ENCODE measurements around the gene LRRTM2. TPM values are rescaled to one million over a fixed set of nuclear protein-coding genes. Genes with fewer than 3 reads are reported as not detected.

Gene LRRTM2
- total and polyA plus RNA-seq, 9 donors, result 0.07 to 0.92 (median 0.23) TPM

- Histone ChIP-seq H3K27me3 (no peaks in the 10 kb centered on the region), H3K36me3 (no peaks in the 10 kb centered on the region), H3K4me1 (ENCODE audit: insufficient read depth) (no peaks in the 10 kb centered on the region), H3K9me3 (no peaks in the 10 kb centered on the region), H3K27ac (no peak overlapping the region), H3K4me3 (no peak overlapping the region)
- WGBS, 3 donors, result 90 to 95% (median 94%) methylated on average over 3 of the region's 3 CpGs
- TF ChIP-seq POLR2A (IDR thresholded peaks at IDR 0.05) (no peak), CTCF (IDR thresholded peaks at IDR 0.05) (no peak), EP300 (IDR thresholded peaks at IDR 0.05) (no peak)
- no peak for DNase-seq
- intact Hi-C loops (cut with DNase I), result no loop called here
Measured at GRCh38 chr5:138914338-138914737, 39.2 kb upstream of the LRRTM2 start.

GRCh38 chr5:138913773-138914172, 38.6 kb upstream of the LRRTM2 start:
- H3K9me3 ChIP-seq, result no peaks in the 10 kb centered on the region
- intact Hi-C loops (cut with DNase I), result no loop called here
- H3K27ac ChIP-seq, result no peak overlapping the region
- no peak overlapping the region for H3K4me3 ChIP-seq
- no peaks in the 10 kb centered on the region for H3K27me3 ChIP-seq
- no peak for DNase-seq
- no peak for TF ChIP-seq CTCF (IDR thresholded peaks at IDR 0.05)
- TF ChIP-seq EP300 (IDR thresholded peaks at IDR 0.05), result no peak
- TF ChIP-seq POLR2A (IDR thresholded peaks at IDR 0.05), result no peak
- H3K4me1 ChIP-seq (ENCODE audit: insufficient read depth), result no peaks in the 10 kb centered on the region
- H3K36me3 ChIP-seq, result no peaks in the 10 kb centered on the region
- WGBS, 3 donors, result 89 to 97% (median 94%) methylated on average over 3 of the region's 3 CpGs

GRCh38 chr5:138912093-138912492, 37.0 kb upstream of the LRRTM2 start:
- WGBS, 3 donors, result 78 to 81% (median 79%) methylated on average over 4 of the region's 4 CpGs
- intact Hi-C loops (cut with DNase I), result no loop called here
- TF ChIP-seq CTCF (IDR thresholded peaks at IDR 0.05), result no peak
- no peak for TF ChIP-seq POLR2A (IDR thresholded peaks at IDR 0.05)
- no peak for TF ChIP-seq EP300 (IDR thresholded peaks at IDR 0.05)
- no peaks in the 10 kb centered on the region for H3K27me3 ChIP-seq
- no peak for DNase-seq
- no peaks in the 10 kb centered on the region for H3K36me3 ChIP-seq
- no peaks in the 10 kb centered on the region for H3K9me3 ChIP-seq
- no peak overlapping the region for H3K4me3 ChIP-seq
- H3K27ac ChIP-seq, result no peak overlapping the region
- no peaks in the 10 kb centered on the region for H3K4me1 ChIP-seq (ENCODE audit: insufficient read depth)

GRCh38 chr5:138911441-138911840, 36.3 kb upstream of the LRRTM2 start:
- intact Hi-C loops (cut with DNase I), result no loop called here
- Histone ChIP-seq H3K4me1 (ENCODE audit: insufficient read depth) (no peaks in the 10 kb centered on the region), H3K36me3 (no peaks in the 10 kb centered on the region), H3K9me3 (no peaks in the 10 kb centered on the region), H3K4me3 (no peak overlapping the region), H3K27me3 (no peaks in the 10 kb centered on the region), H3K27ac (no peak overlapping the region)
- DNase-seq, result no peak
- TF ChIP-seq POLR2A (IDR thresholded peaks at IDR 0.05) (no peak), EP300 (IDR thresholded peaks at IDR 0.05) (no peak), CTCF (IDR thresholded peaks at IDR 0.05) (no peak)
